IMR-90 (cell line): ENCODE results near the gene FBXL7.

Source experiments
- BHLHE40 ChIP-seq: fragments of 150-350 bp; IDR thresholded peaks from 2 replicates; pipeline ENCODE4 v1.6.1; 2016; ENCODE audit warnings: mild to moderate bottlenecking, low read depth, low read length
- CEBPB ChIP-seq: IDR thresholded peaks from 2 replicates; pipeline ENCODE4 v1.6.1; 2012; ENCODE audit warnings: low read depth, low read length, improper control_type of control experiment
- MAZ ChIP-seq: IDR thresholded peaks from 2 replicates; pipeline ENCODE4 v1.6.1; 2012; ENCODE audit warnings: low read depth, mild to moderate bottlenecking, low read length, improper control_type of control experiment, moderate library complexity, borderline replicate concordance
- MXI1 ChIP-seq: IDR thresholded peaks from 2 replicates; pipeline ENCODE4 v1.6.1; 2012; ENCODE audit warnings: low read depth, mild to moderate bottlenecking, low read length, moderate library complexity, borderline replicate concordance
- POLR2A ChIP-seq: IDR thresholded peaks from 2 replicates; pipeline ENCODE4 v1.6.1; 2012; ENCODE audit warnings: mild to moderate bottlenecking, low read depth, low read length
- RAD21 ChIP-seq: IDR thresholded peaks from 2 replicates; pipeline ENCODE4 v1.6.1; 2012; ENCODE audit warnings: low read length, improper control_type of control experiment
- USF2 ChIP-seq: fragments of 150-350 bp; IDR thresholded peaks from 2 replicates; pipeline ENCODE4 v1.6.1; 2017; ENCODE audit warnings: mild to moderate bottlenecking, antibody characterized with exemption, low read length, low read depth
- TF ChIP-seq, protein P1 (sequence below): conservative IDR thresholded peaks from 2 replicates; pipeline ENCODE4 v1.5.1; 2012; ENCODE audit warnings: mild to moderate bottlenecking, low read depth, low read length, improper control_type of control experiment

GRCh38 chr5:15611008-15611407, 111.0 kb downstream of the FBXL7 start:
- TF ChIP-seq, protein P1, sequence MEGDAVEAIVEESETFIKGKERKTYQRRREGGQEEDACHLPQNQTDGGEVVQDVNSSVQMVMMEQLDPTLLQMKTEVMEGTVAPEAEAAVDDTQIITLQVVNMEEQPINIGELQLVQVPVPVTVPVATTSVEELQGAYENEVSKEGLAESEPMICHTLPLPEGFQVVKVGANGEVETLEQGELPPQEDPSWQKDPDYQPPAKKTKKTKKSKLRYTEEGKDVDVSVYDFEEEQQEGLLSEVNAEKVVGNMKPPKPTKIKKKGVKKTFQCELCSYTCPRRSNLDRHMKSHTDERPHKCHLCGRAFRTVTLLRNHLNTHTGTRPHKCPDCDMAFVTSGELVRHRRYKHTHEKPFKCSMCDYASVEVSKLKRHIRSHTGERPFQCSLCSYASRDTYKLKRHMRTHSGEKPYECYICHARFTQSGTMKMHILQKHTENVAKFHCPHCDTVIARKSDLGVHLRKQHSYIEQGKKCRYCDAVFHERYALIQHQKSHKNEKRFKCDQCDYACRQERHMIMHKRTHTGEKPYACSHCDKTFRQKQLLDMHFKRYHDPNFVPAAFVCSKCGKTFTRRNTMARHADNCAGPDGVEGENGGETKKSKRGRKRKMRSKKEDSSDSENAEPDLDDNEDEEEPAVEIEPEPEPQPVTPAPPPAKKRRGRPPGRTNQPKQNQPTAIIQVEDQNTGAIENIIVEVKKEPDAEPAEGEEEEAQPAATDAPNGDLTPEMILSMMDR: no peak
- TF ChIP-seq CEBPB (peak; percentile 93), MXI1 (no peak), USF2 (no peak), BHLHE40 (no peak), POLR2A (no peak), MAZ (no peak), RAD21 (no peak)
